GM19455 (cell line): ENCODE data around the gene KLHDC9.
"Not testable (repeated sequence)": the region's sequence is repeated elsewhere in the genome, so short reads cannot be mapped to it uniquely, and the experiment has no call there.

Source experiments
- ATAC-seq: cut with Tn5 transposase; IDR thresholded peaks from one replicate; pipeline ENCODE4 v1.9.1; 2021; ENCODE audit not compliant: unreplicated experiment

Gene KLHDC9, protein sequence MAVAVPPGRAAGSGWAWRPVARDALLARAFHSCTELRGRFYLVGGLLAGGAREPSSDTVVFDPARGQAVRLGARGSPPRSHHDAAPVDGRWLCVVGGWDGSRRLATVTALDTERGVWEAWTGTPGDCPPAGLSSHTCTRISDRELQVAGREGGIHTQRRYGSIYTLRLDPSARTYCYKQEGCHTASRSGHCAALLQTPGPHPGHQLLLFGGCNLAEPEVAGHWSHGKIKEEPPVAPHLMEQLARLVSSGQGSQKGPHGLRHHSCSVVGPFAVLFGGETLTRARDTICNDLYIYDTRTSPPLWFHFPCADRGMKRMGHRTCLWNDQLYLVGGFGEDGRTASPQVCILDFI

DNA sequence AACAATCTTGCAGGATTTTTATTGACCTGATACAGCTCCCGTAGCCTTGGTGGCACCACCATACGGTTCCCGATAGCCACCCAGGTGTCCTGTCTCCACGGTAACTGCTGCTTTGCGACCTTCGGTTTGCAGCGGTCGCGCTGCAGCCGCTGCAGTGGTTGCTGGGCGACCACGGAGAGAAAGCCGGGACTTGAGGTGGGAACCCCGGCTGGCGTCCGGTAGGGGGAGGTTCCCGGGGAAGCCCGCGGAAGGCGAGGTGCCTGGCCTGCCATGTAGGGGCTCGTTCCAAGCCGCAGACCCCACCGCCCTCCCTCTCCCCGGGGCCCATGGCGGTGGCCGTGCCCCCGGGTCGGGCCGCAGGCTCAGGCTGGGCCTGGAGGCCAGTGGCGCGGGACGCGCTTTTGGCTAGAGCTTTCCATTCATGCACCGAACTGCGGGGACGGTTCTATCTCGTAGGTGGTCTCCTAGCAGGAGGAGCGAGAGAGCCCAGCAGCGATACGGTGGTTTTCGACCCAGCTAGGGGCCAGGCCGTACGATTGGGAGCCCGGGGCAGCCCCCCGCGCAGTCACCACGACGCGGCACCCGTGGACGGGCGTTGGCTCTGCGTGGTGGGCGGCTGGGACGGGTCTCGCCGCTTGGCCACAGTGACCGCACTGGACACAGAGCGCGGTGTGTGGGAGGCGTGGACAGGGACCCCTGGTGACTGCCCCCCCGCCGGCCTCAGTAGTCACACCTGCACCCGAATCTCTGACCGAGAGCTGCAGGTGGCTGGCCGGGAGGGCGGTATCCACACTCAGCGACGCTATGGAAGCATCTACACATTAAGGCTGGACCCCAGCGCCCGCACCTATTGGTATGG, at the start of gene KLHDC9:
KLHDC9 (plus strand) TSS at position 152 of the 859 bp plus-strand sequence; CDS start at position 327, 175 bp downstream.
- ATAC-seq: peak; percentile 84

DNA sequence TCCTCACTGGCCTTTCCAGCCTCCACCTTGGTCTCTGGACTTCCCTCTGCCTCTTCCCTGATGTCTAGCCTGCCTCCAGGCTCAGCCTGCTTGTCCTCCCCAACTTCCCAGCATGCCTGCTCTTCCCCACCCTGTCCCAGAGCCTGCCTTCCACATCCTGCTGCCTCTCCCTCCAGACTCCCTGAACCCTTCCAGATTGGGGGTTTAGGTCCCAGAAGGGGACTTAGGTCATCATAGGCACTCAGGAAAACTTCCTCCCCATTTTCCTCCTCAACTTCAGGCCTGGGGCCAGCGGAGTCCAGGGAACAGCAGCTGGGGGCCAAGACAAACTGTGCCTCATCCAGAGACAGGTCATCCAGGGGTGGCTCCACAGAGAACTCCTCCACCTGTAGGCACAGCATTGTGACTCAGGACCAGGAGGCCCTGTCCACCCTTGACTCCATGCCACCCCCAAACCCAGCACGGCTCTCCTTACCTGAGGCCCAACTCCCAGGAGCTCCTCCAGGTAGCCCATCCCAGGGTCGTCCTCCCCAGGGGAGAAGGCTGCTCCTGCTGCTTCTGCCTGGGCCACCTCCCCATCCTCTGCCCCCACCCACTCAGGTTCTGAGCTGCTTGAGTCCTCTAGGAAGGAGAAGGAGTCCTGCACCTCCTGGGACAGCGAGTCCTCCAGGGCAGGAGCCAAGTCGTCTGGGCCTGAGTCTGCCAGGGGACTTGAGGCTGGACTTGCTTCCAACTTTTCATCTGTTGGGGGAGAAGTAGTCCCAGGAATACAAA, 49.0 kb upstream of the KLHDC9 start:
- no peak for ATAC-seq

GRCh38 chr1:161051219-161051618, 46.9 kb upstream of the KLHDC9 start:
- no peak for ATAC-seq

DNA sequence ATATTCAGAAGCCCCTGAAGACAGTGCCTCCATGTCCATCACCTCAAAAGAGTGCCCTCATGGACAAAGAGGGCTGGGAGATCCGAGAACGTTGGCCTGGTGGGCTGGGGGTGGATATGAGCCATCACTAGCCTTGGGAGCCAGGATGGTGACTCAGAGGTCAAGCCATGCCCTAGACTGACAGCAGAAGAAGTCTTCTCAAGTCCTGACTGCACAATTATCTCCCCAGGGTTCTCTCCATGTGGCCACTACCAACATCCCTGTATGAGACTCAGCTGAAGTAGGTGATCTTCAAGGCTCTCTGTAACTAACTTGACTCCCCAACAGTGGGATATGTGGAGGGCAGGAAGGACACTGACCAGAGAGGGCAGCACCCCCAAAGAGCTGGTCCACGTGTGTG, 45.3 kb upstream of the KLHDC9 start:
- ATAC-seq: no peak

DNA sequence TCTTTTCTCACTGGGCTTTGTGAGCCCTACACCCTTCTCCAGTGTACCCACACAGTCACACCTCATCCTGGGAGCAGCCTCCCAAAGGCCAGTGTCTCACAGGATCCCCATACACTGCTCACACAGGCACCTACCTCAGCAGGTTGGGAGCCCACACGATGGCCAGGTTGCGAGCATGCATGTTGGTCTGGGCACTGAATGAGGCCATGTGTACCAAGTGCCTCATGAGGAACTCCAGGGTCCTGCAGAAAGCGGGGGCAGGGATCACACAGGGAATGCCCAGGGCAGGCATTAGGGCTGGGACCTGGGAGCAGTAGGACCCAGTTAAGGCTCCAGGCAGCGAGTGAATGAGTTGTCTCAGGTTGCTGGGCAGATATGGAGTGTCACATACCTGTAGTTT, 43.9 kb upstream of the KLHDC9 start:
- no peak for ATAC-seq

GRCh38 chr1:161054805-161055204, 43.4 kb upstream of the KLHDC9 start:
- no peak for ATAC-seq

- ATAC-seq: no peak
Measured at GRCh38 chr1:161059293-161059692, 38.9 kb upstream of the KLHDC9 start.

GRCh38 chr1:161061419-161061818, 36.7 kb upstream of the KLHDC9 start:
- ATAC-seq: no peak

DNA sequence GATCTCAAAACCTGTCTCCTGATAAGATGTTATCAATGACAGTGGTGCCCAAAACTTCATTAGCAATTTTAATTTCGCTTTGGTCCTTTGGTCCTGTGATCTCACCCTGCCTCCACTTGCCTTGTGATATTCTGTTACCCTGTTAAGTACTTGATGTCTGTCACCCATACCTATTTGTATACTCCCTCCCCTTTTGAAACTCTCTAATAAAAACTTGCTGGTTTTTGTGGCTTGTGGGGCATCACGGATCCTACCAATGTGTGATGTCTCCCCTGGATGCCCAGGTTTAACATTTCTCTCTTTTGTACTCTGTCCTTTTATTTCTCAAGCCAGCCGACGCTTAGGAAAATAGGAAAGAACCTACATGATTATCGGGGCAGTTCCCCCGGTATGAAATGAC, 34.2 kb upstream of the KLHDC9 start:
- ATAC-seq: not testable (repeated sequence)

DNA sequence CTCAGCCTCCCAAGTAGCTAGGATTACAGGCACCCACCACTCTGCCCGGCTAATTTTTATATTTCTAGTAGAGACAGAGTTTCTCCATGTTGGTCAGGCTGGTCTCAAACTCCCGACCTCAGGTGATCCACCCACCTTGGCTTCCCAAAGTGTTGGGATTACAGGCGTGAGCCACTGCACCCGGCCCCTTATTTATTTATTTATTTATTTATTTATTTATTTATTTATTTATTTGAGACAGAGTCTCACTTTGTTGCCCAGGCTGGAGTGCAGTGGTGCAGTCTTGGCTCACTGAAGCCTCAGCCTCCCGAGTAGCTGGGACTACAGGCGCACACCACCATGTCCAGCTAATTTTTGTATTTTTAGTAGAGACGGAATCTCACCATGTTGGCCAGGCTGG, 32.5 kb upstream of the KLHDC9 start:
- ATAC-seq: not testable (repeated sequence)

- no peak for ATAC-seq
Measured at GRCh38 chr1:161066694-161067093, 31.5 kb upstream of the KLHDC9 start.

DNA sequence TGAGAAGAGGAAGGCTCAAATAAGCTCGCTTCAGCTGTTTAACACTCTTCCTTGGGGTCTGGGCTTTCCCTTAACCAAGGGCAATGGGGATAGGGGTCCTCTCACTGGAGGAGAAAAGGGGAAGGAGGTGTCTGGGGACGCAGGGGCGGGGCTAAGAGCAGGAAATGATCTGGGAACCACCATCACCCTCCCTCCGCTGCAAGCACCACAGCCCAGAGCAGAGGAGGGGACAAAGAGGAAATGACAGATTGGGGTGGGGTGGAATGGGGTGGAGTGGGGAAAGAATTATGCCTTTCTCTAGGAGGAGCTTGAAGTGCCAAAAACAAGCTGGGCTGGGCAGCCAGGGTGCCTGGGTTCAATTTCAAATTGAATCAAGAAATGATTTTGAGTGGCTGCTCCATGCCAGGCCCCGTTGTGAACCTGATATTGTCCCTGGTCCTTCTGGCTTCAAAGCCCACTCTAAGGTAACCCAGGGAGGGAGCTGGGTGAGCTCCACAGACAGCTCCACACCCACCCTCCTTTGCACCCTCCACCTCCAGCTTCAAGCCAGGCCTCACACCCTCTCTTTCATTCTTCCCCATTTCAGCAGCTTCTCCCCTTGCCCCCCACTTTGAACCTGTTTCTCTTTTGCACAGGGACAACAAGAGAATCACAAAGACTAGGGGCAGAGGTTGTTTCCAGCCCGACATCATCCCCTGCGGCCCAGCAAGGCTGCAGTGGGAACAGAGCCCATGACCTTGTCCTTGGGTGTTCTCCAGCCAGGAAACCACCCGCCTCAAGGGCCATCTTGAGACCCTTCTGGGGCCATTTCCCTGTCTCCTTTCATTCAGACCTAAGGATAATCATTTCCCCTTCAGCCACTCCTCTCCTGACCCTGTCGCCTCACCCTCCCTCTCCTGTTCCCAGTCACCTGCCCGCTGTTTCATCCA, 29.6 kb upstream of the KLHDC9 start:
- ATAC-seq: peak; percentile 61

DNA sequence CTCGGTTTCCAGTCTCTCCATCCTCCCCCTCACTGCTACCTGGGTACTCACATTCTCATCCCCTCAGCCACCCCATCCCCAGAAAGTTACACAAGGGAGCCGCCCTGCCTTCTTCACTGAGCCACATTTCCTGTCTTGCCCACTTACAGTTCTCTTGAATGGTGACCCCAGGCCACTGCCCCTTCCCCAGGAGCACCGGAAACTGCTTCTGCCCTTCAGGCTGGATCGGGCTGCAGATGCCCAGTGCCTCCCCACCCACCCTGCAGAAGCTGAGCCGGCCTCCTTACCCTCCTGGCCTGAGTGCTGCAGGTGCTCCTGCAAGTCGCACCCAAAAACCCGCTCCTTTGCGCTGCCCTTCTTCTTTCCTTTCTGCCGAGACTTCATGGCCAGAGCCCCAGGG, 28.9 kb upstream of the KLHDC9 start:
- ATAC-seq: no peak

GRCh38 chr1:161069731-161070270, 28.4 kb upstream of the KLHDC9 start, which contains the start of gene ARHGAP30:
Gene ARHGAP30, minus strand, starts transcription at chr1:161069891. Its CDS starts 267 bp downstream, at chr1:161069624.
- peak; percentile 87 for ATAC-seq

- no peak for ATAC-seq
Measured at GRCh38 chr1:161070761-161071160, 27.4 kb upstream of the KLHDC9 start.

DNA sequence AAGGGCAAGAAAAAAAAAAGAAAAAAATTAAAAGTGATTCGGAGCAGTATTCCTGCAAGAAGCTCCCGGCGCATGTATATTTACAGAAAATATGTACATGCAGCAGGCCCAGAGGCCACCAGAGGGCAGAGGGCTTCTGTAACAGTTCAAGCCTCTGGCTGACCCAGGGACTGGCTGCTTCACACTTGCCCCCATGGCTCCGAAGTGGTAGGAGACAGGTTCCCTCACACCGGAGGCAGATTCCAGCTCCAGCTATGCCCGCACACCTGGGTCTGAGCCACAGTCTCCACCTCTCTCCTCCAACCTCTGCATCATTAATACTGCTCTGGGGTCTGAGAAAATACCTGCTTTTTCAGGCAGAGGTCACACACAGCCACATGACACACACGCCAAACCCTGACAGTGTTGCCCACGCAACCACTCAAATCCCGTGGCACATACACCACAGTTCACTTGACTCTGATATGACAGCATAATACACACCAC, 26.2 kb upstream of the KLHDC9 start:
- no peak for ATAC-seq

DNA sequence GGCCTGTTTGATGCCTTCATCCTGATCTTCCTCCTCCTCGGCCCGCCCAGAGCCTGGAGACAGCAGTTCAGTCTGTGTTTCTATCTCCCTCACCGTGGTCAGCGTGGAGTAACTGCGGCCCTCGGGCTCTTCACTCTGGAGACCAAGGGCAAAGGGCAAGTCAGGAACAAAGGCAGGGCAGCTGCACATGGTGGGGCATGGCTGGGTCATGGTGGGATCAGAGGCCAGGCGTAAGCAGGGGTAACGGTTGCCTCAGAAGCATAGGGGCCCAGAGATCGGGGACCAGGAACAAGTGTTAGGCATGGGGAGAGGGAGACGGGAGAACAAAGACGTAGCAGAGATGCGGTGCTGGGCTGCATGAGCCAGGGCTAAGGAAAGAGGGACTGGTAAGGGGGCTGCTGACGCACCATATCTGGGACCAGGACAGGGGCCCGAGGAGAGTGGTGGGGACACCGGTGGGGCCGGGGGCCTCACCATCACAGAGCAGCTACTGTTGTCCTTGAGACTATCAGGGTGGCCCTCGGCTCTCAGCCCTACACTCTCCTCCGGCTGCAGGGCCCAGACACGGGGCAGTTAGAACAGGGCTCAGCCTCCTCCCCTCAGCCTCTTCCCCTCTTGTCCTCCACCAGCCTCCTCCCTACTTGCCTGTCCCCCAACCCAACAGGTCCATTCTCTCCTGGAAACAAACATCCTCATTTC, 25.3 kb upstream of the KLHDC9 start:
- no peak for ATAC-seq

- ATAC-seq: no peak
Measured at GRCh38 chr1:161073474-161074121, 24.6 kb upstream of the KLHDC9 start.
